Rectal smooth muscle tissue (tissue), 1 donor: ENCODE results near the gene CRACR2A.

Source experiments
- H3K27ac ChIP-seq: one replicate; pipeline ENCODE4 v1.7.0; 2013; ENCODE audit warnings: low read depth, low read length, inconsistent platforms
- H3K27me3 ChIP-seq: one replicate; pipeline ENCODE4 v1.7.0; 2013; ENCODE audit warnings: low read length; ENCODE audit not compliant: control insufficient read depth, insufficient read depth
- H3K36me3 ChIP-seq: one replicate; pipeline ENCODE4 v1.7.0; 2013; ENCODE audit warnings: low read length; ENCODE audit not compliant: control insufficient read depth, insufficient read depth
- H3K4me1 ChIP-seq: one replicate; pipeline ENCODE4 v1.7.0; 2013; ENCODE audit warnings: low read length; ENCODE audit not compliant: control insufficient read depth, insufficient read depth
- H3K4me3 ChIP-seq: one replicate; pipeline ENCODE4 v1.7.0; 2013; ENCODE audit warnings: low read length
- H3K9ac ChIP-seq: one replicate; pipeline ENCODE4 v1.7.0; 2013; ENCODE audit warnings: low read length

CRACR2A gene

GRCh38 chr12:3752741-3753486 is at the start of gene CRACR2A:
CRACR2A (minus strand) TSS chr12:3753109; CDS start chr12:3696999, 56,110 bp downstream.
- Histone ChIP-seq H3K9ac (peak within 1 kb of the TSS; percentile 11), H3K27me3 (no peaks in the 10 kb centered on the region), H3K4me1 (no peaks in the 10 kb centered on the region), H3K27ac (peak within 1 kb of the TSS; percentile 38), H3K36me3 (no peaks in the 10 kb centered on the region), H3K4me3 (peak within 1 kb of the TSS; percentile 69)

- H3K36me3 ChIP-seq: no peaks in the 10 kb centered on the region
- no peak overlapping the region for H3K27ac ChIP-seq
- H3K4me3 ChIP-seq: no peak overlapping the region
- no peak overlapping the region for H3K9ac ChIP-seq
- H3K4me1 ChIP-seq: no peaks in the 10 kb centered on the region
- H3K27me3 ChIP-seq: no peaks in the 10 kb centered on the region
These were observed 44.7 kb upstream of the CRACR2A start for GRCh38 chr12:3797531-3798048.

GRCh38 chr12:3795492-3796133 is 42.7 kb upstream of the CRACR2A start:
- no peak overlapping the region for H3K4me3 ChIP-seq
- H3K36me3 ChIP-seq: no peaks in the 10 kb centered on the region
- H3K27me3 ChIP-seq: no peaks in the 10 kb centered on the region
- H3K27ac ChIP-seq: no peak overlapping the region
- H3K9ac ChIP-seq: no peak overlapping the region
- H3K4me1 ChIP-seq: no peaks in the 10 kb centered on the region

- Histone ChIP-seq H3K4me3 (no peak overlapping the region), H3K9ac (no peak overlapping the region), H3K27ac (no peak overlapping the region), H3K36me3 (no peaks in the 10 kb centered on the region), H3K27me3 (no peaks in the 10 kb centered on the region), H3K4me1 (no peaks in the 10 kb centered on the region)
These were observed 42.2 kb upstream of the CRACR2A start for GRCh38 chr12:3795066-3795465.

- no peaks in the 10 kb centered on the region for H3K36me3 ChIP-seq
- H3K9ac ChIP-seq: no peak overlapping the region
- H3K4me3 ChIP-seq: no peak overlapping the region
- no peak overlapping the region for H3K27ac ChIP-seq
- no peaks in the 10 kb centered on the region for H3K27me3 ChIP-seq
- H3K4me1 ChIP-seq: no peaks in the 10 kb centered on the region
These were observed 39.8 kb upstream of the CRACR2A start for GRCh38 chr12:3792623-3793288.

GRCh38 chr12:3791256-3791874 is 38.5 kb upstream of the CRACR2A start:
- Histone ChIP-seq H3K36me3 (no peaks in the 10 kb centered on the region), H3K4me3 (no peak overlapping the region), H3K4me1 (no peaks in the 10 kb centered on the region), H3K27ac (no peak overlapping the region), H3K27me3 (no peaks in the 10 kb centered on the region), H3K9ac (no peak overlapping the region)

GRCh38 chr12:3790642-3791041 is 37.7 kb upstream of the CRACR2A start:
- Histone ChIP-seq H3K36me3 (no peaks in the 10 kb centered on the region), H3K27ac (no peak overlapping the region), H3K4me1 (no peaks in the 10 kb centered on the region), H3K9ac (no peak overlapping the region), H3K27me3 (no peaks in the 10 kb centered on the region), H3K4me3 (no peak overlapping the region)

GRCh38 chr12:3789838-3790237 is 36.9 kb upstream of the CRACR2A start:
- Histone ChIP-seq H3K4me3 (no peak overlapping the region), H3K27me3 (no peaks in the 10 kb centered on the region), H3K9ac (no peak overlapping the region), H3K4me1 (no peaks in the 10 kb centered on the region), H3K27ac (no peak overlapping the region), H3K36me3 (no peaks in the 10 kb centered on the region)

- no peaks in the 10 kb centered on the region for H3K36me3 ChIP-seq
- no peak overlapping the region for H3K4me3 ChIP-seq
- H3K9ac ChIP-seq: no peak overlapping the region
- no peaks in the 10 kb centered on the region for H3K27me3 ChIP-seq
- no peaks in the 10 kb centered on the region for H3K4me1 ChIP-seq
- H3K27ac ChIP-seq: no peak overlapping the region
These were observed 24.4 kb upstream of the CRACR2A start for GRCh38 chr12:3777206-3777809.

- Histone ChIP-seq H3K9ac (no peak overlapping the region), H3K27me3 (no peaks in the 10 kb centered on the region), H3K4me3 (no peak overlapping the region), H3K4me1 (no peaks in the 10 kb centered on the region), H3K36me3 (no peaks in the 10 kb centered on the region), H3K27ac (no peak overlapping the region)
These were observed 22.6 kb upstream of the CRACR2A start for GRCh38 chr12:3775385-3776035.

GRCh38 chr12:3772380-3772779 is 19.5 kb upstream of the CRACR2A start:
- H3K27me3 ChIP-seq: no peaks in the 10 kb centered on the region

More at GRCh38 chr12:3772380-3772779, 19.5 kb upstream of the CRACR2A start:
- no peak overlapping the region for H3K27ac ChIP-seq
- H3K4me3 ChIP-seq: no peak overlapping the region
- no peaks in the 10 kb centered on the region for H3K4me1 ChIP-seq
- H3K9ac ChIP-seq: no peak overlapping the region
- H3K36me3 ChIP-seq: no peaks in the 10 kb centered on the region
